PC-3 (cell line): ENCODE data around the gene PACRG. TPM values are rescaled to one million over a fixed set of nuclear protein-coding genes. Genes with fewer than 3 reads are reported as not detected.

Source experiments
- ATAC-seq: fragments of 200-7000 bp; cut with Tn5 transposase; 2 replicates; pipeline ENCODE4 v1.9.1; 2020; ENCODE audit warnings: mild to moderate bottlenecking, moderate library complexity
- BruUV-seq: library from RNA; stranded (reverse); fragments of 400-500 nt; replicated peaks from 2 replicates; lab custom pipeline; 2021; lab: Mats Ljungman, UMichigan
- CTCF ChIA-PET: fragments of 300-600 bp; sonication (Branson Sonifier 250); formaldehyde crosslinking; loops from one replicate; lab custom pipeline; 2022; ENCODE audit warnings: antibody characterized with exemption; lab: Charles Lee
- POLR2A ChIA-PET: fragments of 300-600 bp; sonication (Branson Sonifier 250); formaldehyde crosslinking; loops from one replicate; lab custom pipeline; 2022; ENCODE audit warnings: antibody characterized with exemption; ENCODE audit not compliant: unreplicated experiment; lab: Charles Lee
- DNase-seq: peaks from one replicate; pipeline ENCODE4 v3.0.0-alpha.2; 2015
- H2AFZ ChIP-seq: fragments of 300-600 bp; sonication (generic); 2 replicates; pipeline ENCODE4 v1.6.0; 2016; ENCODE audit warnings: antibody characterized with exemption, low read length
- H3F3A ChIP-seq: fragments of 300-600 bp; sonication (generic); one replicate; pipeline ENCODE4 v1.6.0; 2017; ENCODE audit warnings: antibody characterized with exemption, low read length, control low read depth, mild to moderate bottlenecking; ENCODE audit not compliant: unreplicated experiment
- H3K27ac ChIP-seq: fragments of 300-600 bp; sonication (generic); 2 replicates; pipeline ENCODE4 v1.5.1; 2016; ENCODE audit warnings: mild to moderate bottlenecking, low read length
- H3K27me3 ChIP-seq: fragments of 300-600 bp; sonication (generic); 2 replicates; pipeline ENCODE4 v1.6.1; 2016; ENCODE audit warnings: low read length, mixed read lengths
- H3K36me3 ChIP-seq: fragments of 300-600 bp; sonication (generic); 2 replicates; pipeline ENCODE4 v1.6.1; 2016; ENCODE audit warnings: low read depth, mixed run types, low read length, mixed read lengths
- H3K4me1 ChIP-seq: fragments of 300-600 bp; sonication (generic); 2 replicates; pipeline ENCODE4 v1.5.1; 2016; ENCODE audit warnings: low read length; ENCODE audit not compliant: insufficient read depth
- H3K4me2 ChIP-seq: fragments of 300-600 bp; sonication (generic); 2 replicates; pipeline ENCODE4 v1.6.0; 2016; ENCODE audit warnings: low read length
- H3K4me3 ChIP-seq: fragments of 300-600 bp; sonication (generic); 2 replicates; pipeline ENCODE4 v1.5.1; 2016; ENCODE audit warnings: mild to moderate bottlenecking, low read length, mixed read lengths
- H3K79me2 ChIP-seq: fragments of 300-600 bp; sonication (generic); 2 replicates; pipeline ENCODE4 v1.6.1; 2017; ENCODE audit warnings: low read length, mixed read lengths
- H3K9ac ChIP-seq: fragments of 300-600 bp; sonication (generic); 2 replicates; pipeline ENCODE4 v1.6.0; 2016; ENCODE audit warnings: mild to moderate bottlenecking, low read length
- H3K9me2 ChIP-seq: fragments of 300-600 bp; sonication (generic); replicated peaks from 2 replicates; pipeline ENCODE4 v1.6.1; 2016; ENCODE audit warnings: mixed run types, low read length, mixed read lengths
- H3K9me3 ChIP-seq: fragments of 300-600 bp; sonication (generic); 2 replicates; pipeline ENCODE4 v1.6.1; 2016; ENCODE audit warnings: low read length, mixed read lengths
- H4K20me1 ChIP-seq: fragments of 300-600 bp; sonication (generic); 2 replicates; pipeline ENCODE4 v1.6.1; 2016; ENCODE audit warnings: low read length, mixed read lengths
- EZH2 ChIP-seq: fragments of 300-600 bp; sonication (generic); IDR thresholded peaks from one replicate; pipeline ENCODE4 v1.6.1; 2017; ENCODE audit warnings: antibody characterized with exemption, mild to moderate bottlenecking, low read length; ENCODE audit not compliant: unreplicated experiment
- EZH2phosphoT487 ChIP-seq: fragments of 300-600 bp; sonication (generic); IDR thresholded peaks from 2 replicates; pipeline ENCODE4 v1.6.1; 2018; ENCODE audit warnings: mild to moderate bottlenecking, antibody characterized with exemption, low read length, borderline replicate concordance
- intact Hi-C: fragments of 100-400 bp; cut with micrococcal nuclease; formaldehyde crosslinking; loops from 2 replicates; pipeline ENCODE4 v1.9.0; 2023
- total RNA-seq: library from RNA; depleted of rRNA; stranded (reverse); fragments of >200 nt; gene quantifications from 2 replicates; pipeline ENCODE4 v1.2.3, GENCODE V29; 2014
- TF ChIP-seq, protein P1 (sequence below): fragments of 300-600 bp; sonication (generic); conservative IDR thresholded peaks from 2 replicates; pipeline ENCODE4 v1.5.1; 2017; ENCODE audit warnings: antibody characterized with exemption, low read depth, mild to moderate bottlenecking, low read length

The PACRG gene
- total RNA-seq, 1 experiment from 2014 or later, result not detected

DNA sequence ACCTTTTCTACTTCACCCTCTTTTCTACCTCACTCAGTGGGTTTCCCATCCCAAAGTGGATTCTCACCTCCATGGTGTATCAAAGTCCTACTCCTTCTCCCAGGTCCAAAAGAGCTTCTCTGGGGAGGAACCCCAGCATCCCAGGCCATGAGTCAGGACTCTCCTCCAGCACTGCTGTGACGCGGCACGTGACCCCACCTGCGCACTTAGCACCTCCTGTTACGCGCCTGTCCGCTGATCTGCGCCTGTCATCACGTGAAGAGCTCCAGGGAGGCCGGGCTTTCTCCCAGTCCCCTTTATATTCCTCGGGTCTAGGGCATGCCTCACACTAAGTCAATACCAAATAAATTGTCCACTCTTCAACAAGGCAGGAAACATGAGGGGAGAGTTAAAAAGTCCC, 459.8 kb downstream of the PACRG start:
- no TSS peak for BruUV-seq
- no peaks in the 10 kb centered on the region for H3K36me3 ChIP-seq
- no peak for ATAC-seq
- H3K4me3 ChIP-seq, result no peak overlapping the region
- no peaks in the 10 kb centered on the region for H3F3A ChIP-seq
- no peaks in the 10 kb centered on the region for H3K9me3 ChIP-seq
- no peaks in the 10 kb centered on the region for H3K79me2 ChIP-seq
- H3K27me3 ChIP-seq, result no peaks in the 10 kb centered on the region
- DNase-seq, result no peak
- no peak overlapping the region for H3K9ac ChIP-seq
- ChIA-PET POLR2A (no interaction called here), CTCF (no interaction called here)
- intact Hi-C loops, result no loop called here
- H3K27ac ChIP-seq, result no peak overlapping the region
- H3K4me2 ChIP-seq, result no peak overlapping the region
- no peaks in the 10 kb centered on the region for H3K9me2 ChIP-seq
- TF ChIP-seq EZH2, result no peak
- TF ChIP-seq, protein P1, sequence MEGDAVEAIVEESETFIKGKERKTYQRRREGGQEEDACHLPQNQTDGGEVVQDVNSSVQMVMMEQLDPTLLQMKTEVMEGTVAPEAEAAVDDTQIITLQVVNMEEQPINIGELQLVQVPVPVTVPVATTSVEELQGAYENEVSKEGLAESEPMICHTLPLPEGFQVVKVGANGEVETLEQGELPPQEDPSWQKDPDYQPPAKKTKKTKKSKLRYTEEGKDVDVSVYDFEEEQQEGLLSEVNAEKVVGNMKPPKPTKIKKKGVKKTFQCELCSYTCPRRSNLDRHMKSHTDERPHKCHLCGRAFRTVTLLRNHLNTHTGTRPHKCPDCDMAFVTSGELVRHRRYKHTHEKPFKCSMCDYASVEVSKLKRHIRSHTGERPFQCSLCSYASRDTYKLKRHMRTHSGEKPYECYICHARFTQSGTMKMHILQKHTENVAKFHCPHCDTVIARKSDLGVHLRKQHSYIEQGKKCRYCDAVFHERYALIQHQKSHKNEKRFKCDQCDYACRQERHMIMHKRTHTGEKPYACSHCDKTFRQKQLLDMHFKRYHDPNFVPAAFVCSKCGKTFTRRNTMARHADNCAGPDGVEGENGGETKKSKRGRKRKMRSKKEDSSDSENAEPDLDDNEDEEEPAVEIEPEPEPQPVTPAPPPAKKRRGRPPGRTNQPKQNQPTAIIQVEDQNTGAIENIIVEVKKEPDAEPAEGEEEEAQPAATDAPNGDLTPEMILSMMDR, result no peak
- TF ChIP-seq EZH2phosphoT487, result no peak
- H3K4me1 ChIP-seq, result no peaks in the 10 kb centered on the region
- H2AFZ ChIP-seq, result no peak overlapping the region
- no peaks in the 10 kb centered on the region for H4K20me1 ChIP-seq

DNA sequence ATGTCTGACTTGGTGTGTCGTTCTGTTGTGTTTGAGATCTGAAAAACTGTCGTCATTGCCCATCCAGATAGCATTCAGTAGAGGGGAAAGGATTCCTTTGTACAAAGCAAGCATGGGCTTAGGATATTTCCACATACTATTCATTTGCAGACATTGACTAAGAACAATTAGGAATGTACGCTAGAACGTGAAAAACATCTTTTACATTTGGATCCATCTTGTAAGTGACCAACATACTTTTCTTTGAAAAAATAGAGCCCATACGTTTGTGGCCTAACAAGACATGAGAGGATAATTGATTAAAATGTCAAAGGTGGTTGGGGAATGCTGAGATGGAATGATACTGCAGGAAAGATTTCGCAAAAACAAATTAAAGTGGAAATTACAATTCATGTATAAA, 461.0 kb downstream of the PACRG start:
- no peak overlapping the region for H2AFZ ChIP-seq

DNA sequence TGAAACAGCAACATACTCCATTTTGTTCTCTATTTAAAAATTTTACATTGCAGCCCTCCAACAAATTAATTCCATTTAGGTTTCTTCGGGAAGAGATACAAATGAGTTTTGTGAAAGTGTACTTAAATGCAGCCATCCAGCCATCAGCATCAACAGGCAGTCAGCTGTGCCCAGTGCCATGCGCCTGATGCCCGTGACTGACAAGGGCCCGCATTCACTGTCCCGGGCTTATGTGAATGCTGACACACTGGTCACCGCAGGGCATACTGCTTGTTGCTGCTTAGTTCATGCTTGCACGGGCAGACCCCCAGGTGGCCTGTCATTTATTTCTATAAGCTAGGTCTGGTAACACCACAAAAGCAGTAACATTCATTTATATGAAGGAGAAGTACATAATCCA, 461.8 kb downstream of the PACRG start:
- Histone ChIP-seq H3K27ac (no peak overlapping the region), H3K9me3 (no peaks in the 10 kb centered on the region), H2AFZ (no peak overlapping the region), H4K20me1 (no peaks in the 10 kb centered on the region), H3F3A (no peaks in the 10 kb centered on the region), H3K4me3 (no peak overlapping the region), H3K27me3 (no peaks in the 10 kb centered on the region), H3K4me1 (no peaks in the 10 kb centered on the region), H3K79me2 (no peaks in the 10 kb centered on the region), H3K9ac (no peak overlapping the region), H3K36me3 (no peaks in the 10 kb centered on the region), H3K9me2 (no peaks in the 10 kb centered on the region), H3K4me2 (no peak overlapping the region)
- CTCF ChIA-PET, result no interaction called here
- POLR2A ChIA-PET, result no interaction called here
- BruUV-seq, result no TSS peak
- TF ChIP-seq, protein P1, result no peak
- TF ChIP-seq EZH2 (no peak), EZH2phosphoT487 (no peak)
- intact Hi-C loops, result no loop called here
- DNase-seq (no peak), ATAC-seq (no peak)

More for the DNA sequence above, 461.0 kb downstream of the PACRG start:
- H3K9ac ChIP-seq, result no peak overlapping the region
- no peak for ATAC-seq
- no peaks in the 10 kb centered on the region for H3K36me3 ChIP-seq
- no peaks in the 10 kb centered on the region for H3F3A ChIP-seq
- no peak overlapping the region for H3K4me3 ChIP-seq
- H3K27ac ChIP-seq, result no peak overlapping the region
- no peak for DNase-seq
- no peaks in the 10 kb centered on the region for H3K9me2 ChIP-seq
- no TSS peak for BruUV-seq
- no peak overlapping the region for H3K4me2 ChIP-seq
- no peaks in the 10 kb centered on the region for H4K20me1 ChIP-seq
- intact Hi-C loops, result no loop called here
- TF ChIP-seq EZH2, result no peak
- TF ChIP-seq, protein P1, result no peak
- TF ChIP-seq EZH2phosphoT487, result no peak
- H3K4me1 ChIP-seq, result no peaks in the 10 kb centered on the region
- CTCF ChIA-PET, result no interaction called here
- H3K9me3 ChIP-seq, result no peaks in the 10 kb centered on the region
- POLR2A ChIA-PET, result no interaction called here
- H3K27me3 ChIP-seq, result no peaks in the 10 kb centered on the region
- H3K79me2 ChIP-seq, result no peaks in the 10 kb centered on the region
